Stimulated activated CD8-positive, alpha-beta memory T cell treated with anti-CD3 and anti-CD28 coated beads, Interleukin-12 subunit alpha, Interleukin-12 subunit beta, amount 100 ng/mL, for 4 hours (primary cell): ENCODE measurements around the gene OR11G2.
"Not testable (repeated sequence)": the region's sequence is repeated elsewhere in the genome, so short reads cannot be mapped to it uniquely, and the experiment has no call there.

Experiments
- DNase-seq: peaks from one replicate; pipeline ENCODE4 v3.0.0-alpha.2; 2020; ENCODE audit warnings: low read depth

The OR11G2 gene

GRCh38 chr14:20228681-20229080, 38.0 kb downstream of the OR11G2 start, which contains the start of gene OR11H7:
TSS of gene OR11H7 (plus strand) at chr14:20228981.
- DNase-seq: no peak

- not testable (repeated sequence) for DNase-seq
These were observed 44.7 kb downstream of the OR11G2 start for GRCh38 chr14:20235415-20235814.

DNA sequence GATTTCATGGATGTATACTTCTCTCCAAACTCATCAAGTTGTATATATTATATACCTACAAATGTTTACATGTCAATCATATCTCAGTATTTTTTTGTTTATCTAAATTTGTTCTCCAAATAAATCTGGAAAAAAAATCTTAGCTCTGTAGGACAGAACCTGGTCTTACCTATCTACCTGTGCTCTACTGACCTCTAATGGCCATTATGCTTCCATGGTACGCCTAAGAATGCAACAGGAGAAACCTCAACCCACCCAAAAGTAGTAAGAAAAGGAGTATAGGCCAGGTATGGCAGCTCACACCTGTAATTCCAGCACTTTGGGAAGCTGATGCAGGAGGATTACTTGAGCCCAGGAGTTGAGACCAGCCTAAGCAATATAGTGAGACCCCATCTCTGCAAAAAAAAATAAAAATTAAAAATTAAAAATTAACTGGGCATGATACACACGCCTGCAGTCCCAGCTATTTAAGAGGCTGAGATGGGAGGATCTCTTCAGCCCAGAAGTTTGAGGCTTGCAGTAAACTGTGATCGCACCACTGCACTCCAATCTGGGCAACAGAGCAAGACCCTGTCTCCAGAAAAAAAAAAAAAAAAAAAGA, 57.0 kb downstream of the OR11G2 start:
- DNase-seq: no peak
